Measurements from ENCODE around the gene SYNJ2. TPM values are rescaled to one million over a fixed set of nuclear protein-coding genes. Genes with fewer than 3 reads are reported as not detected.

SYNJ2 gene
- total and polyA plus RNA-seq, 4 donors: 3.4 to 8.8 (median 4.8) TPM

- Histone ChIP-seq H3K4me1 (ENCODE audit: control insufficient read depth in 5 of 5, insufficient read depth in 5 of 5, low read length in 5 of 5) (peaks cover 9 to 26% (median 14%) of the 10 kb centered on the region in 5 donors), H3K4me3 (no peak overlapping the region), H3K9ac (ENCODE audit: insufficient read depth in 1 of 2, low read length in 2 of 2) (no peak overlapping the region), H3K36me3 (ENCODE audit: control insufficient read depth in 4 of 4, insufficient read depth in 4 of 4, low read length in 4 of 4) (no peaks in the 10 kb centered on the region), H3K9me3 (ENCODE audit: control insufficient read depth in 4 of 4, insufficient read depth in 3 of 4, low read length in 3 of 4) (no peaks in the 10 kb centered on the region), H3K27me3 (ENCODE audit: control insufficient read depth in 3 of 3, insufficient read depth in 3 of 3, low read length in 2 of 3) (no peaks in the 10 kb centered on the region), H3K27ac (ENCODE audit: low read depth in 1 of 2, low read length in 1 of 2) (no peak overlapping the region)
- ATAC-seq (ENCODE audit: insufficient read depth, low FRiP score): no peak
- TF ChIP-seq CTCF (IDR thresholded peaks at IDR 0.05; ENCODE audit: control extremely low read depth, extremely low read depth): no peak
- WGBS, 2 donors: 92% methylated on average over 9 of the region's 9 CpGs
- DNase-seq: no peak
These were observed 74.7 kb downstream of the SYNJ2 start for GRCh38 chr6:158056355-158056754.

- Histone ChIP-seq H3K9me3 (ENCODE audit: control insufficient read depth in 4 of 4, insufficient read depth in 3 of 4, low read length in 3 of 4) (no peaks in the 10 kb centered on the region), H3K36me3 (ENCODE audit: control insufficient read depth in 4 of 4, insufficient read depth in 4 of 4, low read length in 4 of 4) (no peaks in the 10 kb centered on the region), H3K4me1 (ENCODE audit: control insufficient read depth in 5 of 5, insufficient read depth in 5 of 5, low read length in 5 of 5) (peaks cover 9 to 26% (median 14%) of the 10 kb centered on the region in 5 donors), H3K27ac (ENCODE audit: low read depth in 1 of 2, low read length in 1 of 2) (no peak overlapping the region), H3K9ac (ENCODE audit: insufficient read depth in 1 of 2, low read length in 2 of 2) (no peak overlapping the region), H3K4me3 (no peak overlapping the region), H3K27me3 (ENCODE audit: control insufficient read depth in 3 of 3, insufficient read depth in 3 of 3, low read length in 2 of 3) (no peaks in the 10 kb centered on the region)
- ATAC-seq (ENCODE audit: insufficient read depth, low FRiP score): no peak
- 98 to 100% methylated on average over 9 of the region's 9 CpGs for WGBS, 2 donors
- no peak for TF ChIP-seq CTCF (IDR thresholded peaks at IDR 0.05; ENCODE audit: control extremely low read depth, extremely low read depth)
- no peak for DNase-seq
These were observed 75.1 kb downstream of the SYNJ2 start for GRCh38 chr6:158056804-158057203.

- DNase-seq: no peak
- peaks cover 9 to 26% (median 14%) of the 10 kb centered on the region in 5 donors for H3K4me1 ChIP-seq (ENCODE audit: control insufficient read depth in 5 of 5, insufficient read depth in 5 of 5, low read length in 5 of 5)
- peak; percentile 61 for ATAC-seq (ENCODE audit: insufficient read depth, low FRiP score)
These were observed 75.7 kb downstream of the SYNJ2 start for GRCh38 chr6:158057213-158057987.

More at GRCh38 chr6:158057213-158057987, 75.7 kb downstream of the SYNJ2 start:
- H3K36me3 ChIP-seq (ENCODE audit: control insufficient read depth in 4 of 4, insufficient read depth in 4 of 4, low read length in 4 of 4): no peaks in the 10 kb centered on the region
- no peaks in the 10 kb centered on the region for H3K27me3 ChIP-seq (ENCODE audit: control insufficient read depth in 3 of 3, insufficient read depth in 3 of 3, low read length in 2 of 3)
- no peak overlapping the region for H3K9ac ChIP-seq (ENCODE audit: insufficient read depth in 1 of 2, low read length in 2 of 2)
- 77 to 80% methylated on average over 21 of the region's 21 CpGs for WGBS, 2 donors
- no peaks in the 10 kb centered on the region for H3K9me3 ChIP-seq (ENCODE audit: control insufficient read depth in 4 of 4, insufficient read depth in 3 of 4, low read length in 3 of 4)
- TF ChIP-seq CTCF (IDR thresholded peaks at IDR 0.05; ENCODE audit: control extremely low read depth, extremely low read depth): no peak
- no peak overlapping the region for H3K4me3 ChIP-seq
- no peak overlapping the region for H3K27ac ChIP-seq (ENCODE audit: low read depth in 1 of 2, low read length in 1 of 2)

All from lung (tissue), 12 donors.